GM10248 (cell line): ENCODE measurements around the gene GREB1.

Source experiments
- CTCF ChIA-PET: fragments of 300-600 bp; sonication (Branson Sonifier 250); formaldehyde crosslinking; extraction: SDS; loops from one replicate; lab custom pipeline; 2021; ENCODE audit warnings: antibody characterized with exemption; lab: Yijun Ruan, JAX
- POLR2A ChIA-PET: fragments of 350-650 bp; sonication (Branson Sonifier 250); formaldehyde crosslinking; extraction: SDS; loops from one replicate; lab custom pipeline; 2020; ENCODE audit warnings: antibody characterized with exemption; lab: Yijun Ruan, JAX
- DNase-seq: peaks from one replicate; pipeline ENCODE4 v3.0.0; 2012; ENCODE audit errors: extremely low spot score
- CTCF ChIP-seq: IDR thresholded peaks from 2 replicates; pipeline ENCODE4 v1.5.1; 2012; ENCODE audit warnings: mild to moderate bottlenecking, low read depth; ENCODE audit errors: extremely low read depth, missing control alignments, control extremely low read depth

Gene GREB1

DNA sequence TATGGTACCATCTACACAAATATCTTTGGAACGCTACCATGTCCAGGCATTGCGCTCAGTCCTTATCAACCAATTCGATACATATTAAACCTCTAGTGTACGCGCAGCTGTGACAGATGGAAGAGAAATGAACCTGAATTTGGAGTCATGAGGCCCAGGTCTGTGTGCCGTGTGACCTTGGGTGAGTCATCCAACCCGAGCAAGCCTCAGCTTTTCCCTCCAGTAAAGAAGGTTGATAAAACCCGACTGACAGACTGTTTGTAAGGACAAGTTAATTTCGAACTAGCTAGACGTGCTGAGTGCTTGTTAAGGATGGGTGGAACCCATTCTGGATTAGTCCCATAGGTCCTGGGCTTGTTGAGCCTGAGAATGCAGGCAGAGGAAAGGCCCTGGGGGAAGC, 28.2 kb downstream of the GREB1 start:
- DNase-seq: no peak
- TF ChIP-seq CTCF: no peak
- ChIA-PET POLR2A (no interaction called here), CTCF (interaction anchor here (6.0 kb wide), 1 partner anchor 21 kb away, joined by 59 read pairs; no protein-coding TSS in a partner anchor)

DNA sequence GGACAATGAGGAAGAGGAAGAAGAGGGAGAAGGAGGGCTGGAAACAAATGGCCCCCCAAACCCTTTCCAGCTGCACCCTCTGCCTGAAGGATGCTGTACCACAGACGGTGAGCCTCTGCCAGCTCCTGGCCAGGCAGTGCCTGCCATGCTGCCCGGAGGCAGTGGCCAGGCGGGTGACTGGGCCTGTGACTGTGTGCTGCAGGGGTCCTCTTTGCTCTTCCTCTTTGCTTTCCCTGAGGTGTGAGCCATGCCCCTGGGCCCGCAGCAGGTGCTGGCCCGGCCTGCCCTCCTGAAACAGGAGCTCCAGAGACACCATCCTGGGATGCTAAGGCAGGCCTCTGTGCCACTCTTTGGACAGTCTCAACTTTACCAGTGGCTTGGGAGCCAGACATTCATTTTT, 28.6 kb downstream of the GREB1 start:
- POLR2A ChIA-PET: no interaction called here
- TF ChIP-seq CTCF: no peak

GRCh38 chr2:11563784-11564666, 30.2 kb downstream of the GREB1 start:
- no peak for DNase-seq
- TF ChIP-seq CTCF: no peak
- ChIA-PET CTCF (interaction anchor here (6.0 kb wide), 1 partner anchor 19 kb away, joined by 59 read pairs; no protein-coding TSS in a partner anchor), POLR2A (no interaction called here)

More for the DNA sequence above, 28.6 kb downstream of the GREB1 start:
- CTCF ChIA-PET: interaction anchor here (6.0 kb wide), 1 partner anchor 20 kb away, joined by 59 read pairs; no protein-coding TSS in a partner anchor
- no peak for DNase-seq

DNA sequence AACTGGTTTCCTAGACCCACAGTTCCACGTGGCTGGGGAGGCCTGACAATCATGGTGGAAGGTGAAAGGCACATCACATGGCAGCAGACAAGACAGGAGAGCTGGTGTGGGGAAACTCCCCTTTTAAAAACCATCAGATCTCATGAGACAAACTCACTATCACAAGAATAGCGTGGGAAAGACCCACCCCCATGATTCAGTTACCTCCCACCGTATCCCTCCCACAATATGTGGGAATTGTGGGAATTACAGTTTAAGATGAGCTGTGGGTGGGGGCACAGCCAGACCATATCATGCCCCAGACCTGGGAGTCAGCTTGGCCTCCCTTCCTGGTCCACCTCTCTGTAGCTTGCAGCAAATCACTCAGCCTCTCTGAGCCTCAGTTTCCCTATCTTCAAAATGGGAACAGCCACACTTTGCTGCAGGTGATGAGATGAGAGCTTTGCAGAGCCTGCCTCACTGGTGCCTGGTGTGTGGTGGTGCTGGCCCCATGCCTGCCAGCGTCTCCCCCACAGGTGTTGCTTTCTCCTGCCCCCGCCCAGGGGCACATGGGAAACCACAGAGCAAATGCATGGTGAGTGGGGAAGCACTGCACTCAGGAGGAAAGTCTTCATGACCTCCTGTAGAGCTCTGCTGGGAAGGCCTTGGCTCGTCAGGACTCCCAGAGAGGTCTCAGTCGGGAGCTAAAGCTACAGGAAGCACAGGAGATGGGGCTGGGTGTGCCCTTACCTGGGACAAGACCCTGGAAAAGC, 31.1 kb downstream of the GREB1 start:
- POLR2A ChIA-PET: no interaction called here

GRCh38 chr2:11566383-11566782, 32.5 kb downstream of the GREB1 start:
- CTCF ChIA-PET: interaction anchor here (1.8 to 6.0 kb wide), 2 partner anchors 16 to 434 kb away, joined by 6 to 59 read pairs; a partner anchor contains a TSS
- TF ChIP-seq CTCF: no peak
- POLR2A ChIA-PET: no interaction called here

More for the DNA sequence above, 31.1 kb downstream of the GREB1 start:
- TF ChIP-seq CTCF: no peak
- no peak for DNase-seq
- CTCF ChIA-PET: interaction anchor here (1.1 to 6.0 kb wide), 4 partner anchors 18 to 432 kb away, joined by 3 to 59 read pairs (median 6); partner anchors contain the start of gene GREB1

GRCh38 chr2:11567631-11568031, 33.8 kb downstream of the GREB1 start:
- ChIA-PET CTCF (interaction anchor here (0.9 to 1.7 kb wide), 2 partner anchors 14 kb away, joined by 3 to 8 read pairs; no protein-coding TSS in a partner anchor), POLR2A (no interaction called here)
- no peak for DNase-seq
- TF ChIP-seq CTCF: no peak

More at GRCh38 chr2:11566383-11566782, 32.5 kb downstream of the GREB1 start:
- DNase-seq: no peak
